Transverse colon (tissue), 3 donors: ENCODE measurements around the gene LRP10.

ENCODE experiments used
- EP300 ChIP-seq: sonication (generic); formaldehyde crosslinking; IDR thresholded peaks from one replicate; pipeline ENCODE4 v1.6.1; 2017; ENCODE audit warnings: antibody characterized with exemption, low read depth
- POLR2A ChIP-seq: fragments of 450-650 bp; IDR thresholded peaks from one replicate; pipeline ENCODE4 v1.6.1; 2016; ENCODE audit warnings: antibody characterized with exemption, mild to moderate bottlenecking, moderate library complexity
- TF ChIP-seq, protein P1 (sequence below), 5 experiments: fragments of 200-600 bp in 3 of 5; fragments of 450-650 bp in 2 of 5; sonication (generic) in 3 of 5; IDR thresholded peaks; 1 replicate in 2 of 5; 2 replicates in 3 of 5; pipeline ENCODE4 v1.5.1; 2016 to 2017; ENCODE audit warnings: antibody characterized with exemption in 5 of 5, inconsistent platforms in 3 of 5, mild to moderate bottlenecking in 2 of 5, moderate library complexity in 1 of 5

DNA sequence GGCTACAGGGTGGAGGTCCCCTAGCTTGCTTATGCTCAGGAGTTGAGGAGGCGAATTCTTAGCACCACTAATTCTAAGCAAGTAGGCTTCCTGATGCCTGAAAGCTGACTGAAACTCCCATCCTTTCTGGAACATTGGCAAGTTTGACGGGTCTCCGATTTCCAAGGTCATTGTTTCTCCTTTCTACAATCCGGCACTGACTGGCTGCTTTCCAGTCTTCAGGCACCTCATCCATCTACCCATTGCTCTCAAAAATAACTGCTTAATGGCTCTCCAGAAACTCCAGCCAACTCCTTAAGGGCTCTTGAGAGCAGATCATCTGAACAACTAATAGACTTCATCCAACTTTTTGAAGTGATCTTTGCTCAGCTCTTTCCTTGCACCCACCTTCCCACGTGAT, 24.8 kb downstream of the LRP10 start:
- TF ChIP-seq, protein P1, sequence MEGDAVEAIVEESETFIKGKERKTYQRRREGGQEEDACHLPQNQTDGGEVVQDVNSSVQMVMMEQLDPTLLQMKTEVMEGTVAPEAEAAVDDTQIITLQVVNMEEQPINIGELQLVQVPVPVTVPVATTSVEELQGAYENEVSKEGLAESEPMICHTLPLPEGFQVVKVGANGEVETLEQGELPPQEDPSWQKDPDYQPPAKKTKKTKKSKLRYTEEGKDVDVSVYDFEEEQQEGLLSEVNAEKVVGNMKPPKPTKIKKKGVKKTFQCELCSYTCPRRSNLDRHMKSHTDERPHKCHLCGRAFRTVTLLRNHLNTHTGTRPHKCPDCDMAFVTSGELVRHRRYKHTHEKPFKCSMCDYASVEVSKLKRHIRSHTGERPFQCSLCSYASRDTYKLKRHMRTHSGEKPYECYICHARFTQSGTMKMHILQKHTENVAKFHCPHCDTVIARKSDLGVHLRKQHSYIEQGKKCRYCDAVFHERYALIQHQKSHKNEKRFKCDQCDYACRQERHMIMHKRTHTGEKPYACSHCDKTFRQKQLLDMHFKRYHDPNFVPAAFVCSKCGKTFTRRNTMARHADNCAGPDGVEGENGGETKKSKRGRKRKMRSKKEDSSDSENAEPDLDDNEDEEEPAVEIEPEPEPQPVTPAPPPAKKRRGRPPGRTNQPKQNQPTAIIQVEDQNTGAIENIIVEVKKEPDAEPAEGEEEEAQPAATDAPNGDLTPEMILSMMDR (IDR thresholded peaks at IDR 0.05), result no peak
- TF ChIP-seq EP300 (no peak), POLR2A (no peak)
